Colonic mucosa (tissue), 4 donors: Measurements from ENCODE around the gene CAMKV. TPM values are rescaled to one million over a fixed set of nuclear protein-coding genes. Genes with fewer than 3 reads are reported as not detected.

Experiments
- DNase-seq: peaks from one replicate; pipeline ENCODE4 v3.0.0-alpha.2; 2020
- H3K27ac ChIP-seq: fragments of 200-600 bp; one replicate; pipeline ENCODE4 v1.8.0; 2021
- H3K27me3 ChIP-seq: fragments of 200-600 bp; one replicate; pipeline ENCODE4 v1.8.0; 2021
- H3K36me3 ChIP-seq: fragments of 200-600 bp; one replicate; pipeline ENCODE4 v1.8.0; 2021
- H3K4me1 ChIP-seq: fragments of 200-600 bp; one replicate; pipeline ENCODE4 v1.8.0; 2021; ENCODE audit warnings: mild to moderate bottlenecking
- H3K4me3 ChIP-seq: fragments of 200-600 bp; one replicate; pipeline ENCODE4 v1.8.0; 2021
- H3K9ac ChIP-seq, 2 donors: one replicate each; pipeline ENCODE4 v1.7.0; 2013; ENCODE audit warnings: control low read depth in 2 of 2, low read depth in 2 of 2, low read length in 2 of 2
- H3K9me3 ChIP-seq: fragments of 200-600 bp; one replicate; pipeline ENCODE4 v1.8.0; 2021
- intact Hi-C: fragments of 100-400 bp; cut with DNase I; formaldehyde crosslinking; loops from one replicate; pipeline ENCODE4 v1.14.1; 2022
- total RNA-seq, 2 donors: library from RNA; stranded (reverse); fragmentation: NEBNext Ultra II Directional in 1 of 2; extraction: Animal tissue kit (Norgen Biotek cat#: 25700) in 1 of 2; gene quantifications; one replicate each; pipeline ENCODE4 v1.2.1, GENCODE V29; 2021
- TF ChIP-seq, protein P1 (sequence below): fragments of 200-600 bp; IDR thresholded peaks from one replicate; pipeline ENCODE4 v1.8.0; 2022; ENCODE audit warnings: antibody characterized with exemption, mild to moderate bottlenecking
- donor health status: healthy.
- donor health status: DM: no; HTN: no; CAD: no.
- donor health status: DM: no; HTN: no; CAD: no.

CAMKV gene
- total RNA-seq, 2 donors from 2014 or later, result 0.21 to 0.30 TPM

DNA sequence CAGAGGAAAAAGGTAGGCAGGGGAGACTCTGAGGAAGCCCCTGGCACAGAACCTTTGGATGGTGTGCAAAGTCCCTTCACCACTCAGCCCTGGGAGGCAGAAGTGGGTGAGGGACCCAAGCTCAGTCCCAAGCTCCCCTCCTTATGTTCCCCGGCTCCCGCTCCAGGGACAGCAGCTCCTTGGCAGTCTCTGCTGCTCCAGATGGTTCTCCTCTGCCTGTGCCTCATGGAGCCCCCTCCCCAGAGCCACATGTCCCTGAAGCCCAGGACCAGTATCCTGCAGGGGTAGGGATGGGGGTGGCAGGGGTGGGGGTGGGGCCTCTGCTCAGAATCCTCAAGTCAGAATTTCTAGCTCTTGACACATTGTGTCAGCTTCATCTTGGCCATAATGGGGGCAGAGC, 8.0 kb upstream of the CAMKV start:
- no peaks in the 10 kb centered on the region for H3K9me3 ChIP-seq
- intact Hi-C loops, result no loop called here
- no peaks in the 10 kb centered on the region for H3K27me3 ChIP-seq
- peaks cover 12% of the 10 kb centered on the region for H3K4me1 ChIP-seq
- no peak overlapping the region for H3K27ac ChIP-seq
- H3K9ac ChIP-seq, result no peak overlapping the region
- TF ChIP-seq, protein P1, sequence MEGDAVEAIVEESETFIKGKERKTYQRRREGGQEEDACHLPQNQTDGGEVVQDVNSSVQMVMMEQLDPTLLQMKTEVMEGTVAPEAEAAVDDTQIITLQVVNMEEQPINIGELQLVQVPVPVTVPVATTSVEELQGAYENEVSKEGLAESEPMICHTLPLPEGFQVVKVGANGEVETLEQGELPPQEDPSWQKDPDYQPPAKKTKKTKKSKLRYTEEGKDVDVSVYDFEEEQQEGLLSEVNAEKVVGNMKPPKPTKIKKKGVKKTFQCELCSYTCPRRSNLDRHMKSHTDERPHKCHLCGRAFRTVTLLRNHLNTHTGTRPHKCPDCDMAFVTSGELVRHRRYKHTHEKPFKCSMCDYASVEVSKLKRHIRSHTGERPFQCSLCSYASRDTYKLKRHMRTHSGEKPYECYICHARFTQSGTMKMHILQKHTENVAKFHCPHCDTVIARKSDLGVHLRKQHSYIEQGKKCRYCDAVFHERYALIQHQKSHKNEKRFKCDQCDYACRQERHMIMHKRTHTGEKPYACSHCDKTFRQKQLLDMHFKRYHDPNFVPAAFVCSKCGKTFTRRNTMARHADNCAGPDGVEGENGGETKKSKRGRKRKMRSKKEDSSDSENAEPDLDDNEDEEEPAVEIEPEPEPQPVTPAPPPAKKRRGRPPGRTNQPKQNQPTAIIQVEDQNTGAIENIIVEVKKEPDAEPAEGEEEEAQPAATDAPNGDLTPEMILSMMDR, result no peak
- H3K36me3 ChIP-seq, result no peaks in the 10 kb centered on the region
- DNase-seq, result no peak
- no peak overlapping the region for H3K4me3 ChIP-seq

DNA sequence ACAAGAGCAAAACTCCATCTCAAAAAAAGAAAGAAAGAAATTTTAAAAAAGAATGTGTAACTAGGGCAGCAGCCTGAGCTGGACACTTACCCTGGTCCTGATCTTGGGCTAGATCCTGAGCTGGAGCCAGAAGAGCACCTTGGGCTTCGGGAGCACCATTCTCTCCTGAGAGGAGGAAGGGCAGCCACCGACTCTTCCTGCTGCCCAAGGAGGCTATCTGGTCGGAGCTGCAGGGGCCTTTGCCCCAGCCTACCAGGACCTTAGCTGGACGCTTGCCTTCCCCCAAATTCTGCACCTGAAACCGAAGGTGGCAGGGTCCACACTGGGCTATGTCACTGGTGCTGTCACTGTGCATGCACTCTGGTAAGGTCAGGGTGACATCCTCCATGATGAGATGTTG, 6.9 kb upstream of the CAMKV start:
- TF ChIP-seq, protein P1, result no peak
- no peaks in the 10 kb centered on the region for H3K27me3 ChIP-seq
- peaks cover 12% of the 10 kb centered on the region for H3K4me1 ChIP-seq
- no peak overlapping the region for H3K9ac ChIP-seq
- intact Hi-C loops, result no loop called here
- DNase-seq, result no peak
- no peaks in the 10 kb centered on the region for H3K9me3 ChIP-seq
- H3K36me3 ChIP-seq, result no peaks in the 10 kb centered on the region
- no peak overlapping the region for H3K27ac ChIP-seq
- H3K4me3 ChIP-seq, result no peak overlapping the region

DNA sequence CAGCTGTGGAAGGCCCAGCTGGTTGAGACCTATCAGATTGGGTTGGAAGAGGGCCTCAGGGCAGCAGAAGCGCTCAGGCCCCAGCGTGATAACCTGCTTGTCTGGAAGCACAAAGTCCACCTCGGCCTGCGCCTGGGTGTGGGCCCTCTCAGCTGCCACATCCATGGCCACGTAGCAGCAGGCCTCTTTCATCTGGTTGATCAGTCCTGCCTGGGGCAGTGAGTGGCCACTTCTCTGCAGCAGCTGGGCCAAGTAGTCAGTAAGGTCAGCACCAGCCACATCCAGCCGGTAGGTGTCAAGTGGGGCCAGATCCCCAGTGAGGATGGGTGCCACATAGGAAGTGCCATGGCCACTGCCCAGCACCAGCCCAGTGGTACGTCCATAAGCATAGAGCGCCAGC, 3.9 kb upstream of the CAMKV start:
- peak; percentile 80 for DNase-seq
- H3K4me1 ChIP-seq, result peaks cover 20% of the 10 kb centered on the region
- intact Hi-C loops, result no loop called here
- TF ChIP-seq, protein P1, result no peak
- H3K9me3 ChIP-seq, result no peaks in the 10 kb centered on the region
- no peak overlapping the region for H3K9ac ChIP-seq
- H3K27ac ChIP-seq, result peak overlapping the region; percentile 4
- no peak overlapping the region for H3K4me3 ChIP-seq
- peaks cover 23% of the 10 kb centered on the region for H3K27me3 ChIP-seq
- H3K36me3 ChIP-seq, result no peaks in the 10 kb centered on the region

DNA sequence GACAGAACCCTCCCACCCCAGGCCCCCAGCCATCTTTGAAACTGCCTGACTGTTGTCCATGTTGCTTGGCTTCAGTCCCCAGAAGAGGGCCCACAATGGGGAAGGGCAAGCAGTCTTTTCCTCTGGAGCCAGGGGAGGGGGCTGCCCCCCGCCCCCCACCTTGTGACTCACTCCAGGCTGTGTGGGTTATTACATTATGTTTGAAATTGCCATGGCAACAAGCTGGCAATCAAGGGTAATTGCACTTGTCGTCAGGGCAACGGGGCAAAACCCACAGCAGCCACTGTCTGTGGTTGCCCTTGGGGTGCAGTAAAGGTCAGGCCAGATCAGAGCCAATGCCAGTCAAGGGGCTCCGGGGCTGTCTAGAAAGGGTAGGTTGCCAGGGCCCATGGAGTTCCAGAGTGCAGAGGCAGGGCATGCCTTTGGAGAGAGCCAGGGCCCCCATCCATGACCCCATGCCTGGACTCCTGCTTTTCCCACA, 3.1 kb upstream of the CAMKV start:
- Histone ChIP-seq H3K4me1 (peaks cover 20% of the 10 kb centered on the region), H3K4me3 (no peak overlapping the region), H3K27me3 (peaks cover 28% of the 10 kb centered on the region), H3K9ac (no peak overlapping the region), H3K36me3 (no peaks in the 10 kb centered on the region), H3K27ac (peak overlapping the region; percentile 4), H3K9me3 (no peaks in the 10 kb centered on the region)
- DNase-seq, result no peak
- TF ChIP-seq, protein P1, result no peak
- intact Hi-C loops, result no loop called here

DNA sequence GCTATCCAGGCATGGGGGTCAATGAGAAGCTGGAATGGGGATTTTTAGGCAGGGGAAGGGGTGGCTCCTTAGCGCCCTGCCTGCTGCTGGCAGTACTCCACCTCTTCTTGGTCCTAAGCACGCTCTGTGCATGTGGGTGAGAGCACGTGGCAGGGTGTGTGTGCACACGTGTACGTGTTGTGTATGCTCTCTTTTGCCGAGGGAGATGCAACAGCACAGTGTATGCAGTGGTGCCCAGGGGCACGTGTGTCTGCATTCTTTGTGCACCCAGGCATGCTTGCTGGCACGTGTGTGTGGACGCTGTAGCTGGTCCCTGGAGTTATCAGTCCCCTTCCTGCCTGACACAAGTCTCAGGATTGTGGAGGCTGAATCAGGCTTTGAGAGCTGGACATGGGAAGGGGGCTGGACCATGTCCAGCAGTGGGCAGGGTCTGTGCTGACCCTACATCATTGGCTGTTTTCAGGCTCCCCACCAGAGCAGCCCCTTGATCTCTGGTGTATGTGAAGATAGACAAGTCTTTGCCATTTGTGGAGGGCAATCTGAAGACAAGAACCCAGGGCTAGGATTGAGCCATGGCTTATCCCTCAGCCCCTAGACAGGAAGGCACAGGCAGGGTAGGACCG, 1.9 kb upstream of the CAMKV start:
- no peak for DNase-seq
- no peak overlapping the region for H3K9ac ChIP-seq
- TF ChIP-seq, protein P1, result no peak
- H3K9me3 ChIP-seq, result no peaks in the 10 kb centered on the region
- H3K36me3 ChIP-seq, result no peaks in the 10 kb centered on the region
- H3K27me3 ChIP-seq, result peaks cover 28% of the 10 kb centered on the region
- H3K4me1 ChIP-seq, result peaks cover 20% of the 10 kb centered on the region
- H3K27ac ChIP-seq, result no peak overlapping the region
- H3K4me3 ChIP-seq, result no peak overlapping the region
- intact Hi-C loops, result no loop called here
